Measurements from ENCODE around the gene LMO7.

The LMO7 gene

GRCh38 chr13:75881109-75881775 lies 245.1 kb downstream of the LMO7 start:
- DNase-seq (ENCODE audit: extremely low read depth, low read depth), result no peak
- no peak overlapping the region for H3K4me3 ChIP-seq (replicated peaks; ENCODE audit: low read depth, low read length)
- TF ChIP-seq, protein P1, sequence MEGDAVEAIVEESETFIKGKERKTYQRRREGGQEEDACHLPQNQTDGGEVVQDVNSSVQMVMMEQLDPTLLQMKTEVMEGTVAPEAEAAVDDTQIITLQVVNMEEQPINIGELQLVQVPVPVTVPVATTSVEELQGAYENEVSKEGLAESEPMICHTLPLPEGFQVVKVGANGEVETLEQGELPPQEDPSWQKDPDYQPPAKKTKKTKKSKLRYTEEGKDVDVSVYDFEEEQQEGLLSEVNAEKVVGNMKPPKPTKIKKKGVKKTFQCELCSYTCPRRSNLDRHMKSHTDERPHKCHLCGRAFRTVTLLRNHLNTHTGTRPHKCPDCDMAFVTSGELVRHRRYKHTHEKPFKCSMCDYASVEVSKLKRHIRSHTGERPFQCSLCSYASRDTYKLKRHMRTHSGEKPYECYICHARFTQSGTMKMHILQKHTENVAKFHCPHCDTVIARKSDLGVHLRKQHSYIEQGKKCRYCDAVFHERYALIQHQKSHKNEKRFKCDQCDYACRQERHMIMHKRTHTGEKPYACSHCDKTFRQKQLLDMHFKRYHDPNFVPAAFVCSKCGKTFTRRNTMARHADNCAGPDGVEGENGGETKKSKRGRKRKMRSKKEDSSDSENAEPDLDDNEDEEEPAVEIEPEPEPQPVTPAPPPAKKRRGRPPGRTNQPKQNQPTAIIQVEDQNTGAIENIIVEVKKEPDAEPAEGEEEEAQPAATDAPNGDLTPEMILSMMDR (IDR thresholded peaks at IDR 0.05; ENCODE audit: low read depth, low read length, missing control alignments), result no peak

GRCh38 chr13:75882261-75882660 lies 246.1 kb downstream of the LMO7 start:
- TF ChIP-seq, protein P1 (IDR thresholded peaks at IDR 0.05; ENCODE audit: low read depth, low read length, missing control alignments), result no peak
- no peak overlapping the region for H3K4me3 ChIP-seq (replicated peaks; ENCODE audit: low read depth, low read length)
- DNase-seq (ENCODE audit: extremely low read depth, low read depth), result no peak

GRCh38 chr13:75889427-75889826 lies 253.3 kb downstream of the LMO7 start:
- TF ChIP-seq, protein P1 (IDR thresholded peaks at IDR 0.05; ENCODE audit: low read depth, low read length, missing control alignments), result no peak
- DNase-seq (ENCODE audit: extremely low read depth, low read depth), result no peak
- no peak overlapping the region for H3K4me3 ChIP-seq (replicated peaks; ENCODE audit: low read depth, low read length)

DNA sequence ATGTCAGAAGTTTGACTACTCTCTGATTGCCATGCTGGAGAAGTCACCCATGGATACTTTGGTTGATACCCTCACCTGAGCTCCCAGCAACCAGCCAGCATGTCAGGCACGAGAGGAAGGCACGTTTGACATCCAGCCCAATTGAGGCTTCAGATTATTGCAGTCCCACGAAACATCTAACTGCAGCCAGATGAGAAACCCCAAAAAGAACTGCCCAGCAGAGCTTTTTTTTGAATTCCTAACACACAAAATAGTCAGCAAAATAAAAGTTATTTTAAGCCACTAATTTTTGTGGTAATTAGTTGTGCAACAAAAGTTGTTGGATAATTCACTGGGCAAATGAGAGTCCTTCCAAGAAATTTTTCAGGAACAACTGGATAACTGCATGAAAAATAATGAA lies 259.0 kb downstream of the LMO7 start:
- DNase-seq (ENCODE audit: extremely low read depth, low read depth), result no peak
- TF ChIP-seq, protein P1 (IDR thresholded peaks at IDR 0.05; ENCODE audit: low read depth, low read length, missing control alignments), result no peak
- H3K4me3 ChIP-seq (replicated peaks; ENCODE audit: low read depth, low read length), result no peak overlapping the region

DNA sequence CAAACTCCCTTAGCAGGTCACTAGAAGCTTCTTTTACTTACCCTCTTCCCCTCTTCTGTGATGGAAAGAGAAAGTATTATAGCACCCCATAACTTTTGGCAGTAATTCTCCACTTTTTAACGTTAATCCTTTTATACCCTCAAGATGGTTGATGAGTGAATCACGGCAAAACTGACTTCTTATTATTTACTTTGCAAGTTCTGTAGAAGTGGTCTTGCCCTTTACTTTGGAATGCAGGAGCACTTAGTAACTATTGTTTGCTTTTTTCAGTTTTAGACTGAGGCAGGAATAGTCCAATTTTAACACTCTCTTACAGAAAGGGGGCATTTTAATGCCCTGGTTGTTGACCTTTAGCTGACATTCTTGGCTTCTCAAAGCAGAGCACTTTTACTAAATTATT lies 260.1 kb downstream of the LMO7 start:
- no peak for DNase-seq (ENCODE audit: extremely low read depth, low read depth)
- H3K4me3 ChIP-seq (replicated peaks; ENCODE audit: low read depth, low read length), result no peak overlapping the region
- TF ChIP-seq, protein P1 (IDR thresholded peaks at IDR 0.05; ENCODE audit: low read depth, low read length, missing control alignments), result no peak

- TF ChIP-seq, protein P1 (IDR thresholded peaks at IDR 0.05; ENCODE audit: low read depth, low read length, missing control alignments), result no peak
- DNase-seq (ENCODE audit: extremely low read depth, low read depth), result no peak
- no peak overlapping the region for H3K4me3 ChIP-seq (replicated peaks; ENCODE audit: low read depth, low read length)
Observed at GRCh38 chr13:75897386-75897785, 261.3 kb downstream of the LMO7 start.

DNA sequence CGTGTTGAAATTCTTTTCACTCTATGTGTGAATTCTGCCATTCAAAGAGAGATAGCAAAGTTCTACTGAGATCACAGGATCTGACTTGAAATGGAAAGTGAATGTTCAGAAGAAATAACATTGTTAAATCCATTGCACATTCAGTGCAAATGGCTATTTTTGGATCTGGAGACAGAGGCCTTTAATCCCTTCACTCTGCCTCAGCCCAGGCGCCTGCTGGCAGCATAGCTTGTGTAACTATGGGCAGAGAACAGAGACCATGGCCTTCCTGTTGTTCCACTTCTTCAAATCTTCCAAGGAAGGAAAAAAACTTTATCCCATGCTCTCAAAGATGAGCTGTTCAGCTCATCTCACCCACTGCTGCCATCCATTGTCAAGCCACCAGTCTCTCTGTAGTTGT lies 265.4 kb downstream of the LMO7 start:
- no peak overlapping the region for H3K4me3 ChIP-seq (replicated peaks; ENCODE audit: low read depth, low read length)
- TF ChIP-seq, protein P1 (IDR thresholded peaks at IDR 0.05; ENCODE audit: low read depth, low read length, missing control alignments), result no peak
- no peak for DNase-seq (ENCODE audit: extremely low read depth, low read depth)
